ENCODE measurements around the gene VPS13A. TPM values are rescaled to one million over a fixed set of nuclear protein-coding genes. Genes with fewer than 3 reads are reported as not detected.

The VPS13A gene
- total RNA-seq, 1 donor from 2014 or later, result 18.8 TPM

DNA sequence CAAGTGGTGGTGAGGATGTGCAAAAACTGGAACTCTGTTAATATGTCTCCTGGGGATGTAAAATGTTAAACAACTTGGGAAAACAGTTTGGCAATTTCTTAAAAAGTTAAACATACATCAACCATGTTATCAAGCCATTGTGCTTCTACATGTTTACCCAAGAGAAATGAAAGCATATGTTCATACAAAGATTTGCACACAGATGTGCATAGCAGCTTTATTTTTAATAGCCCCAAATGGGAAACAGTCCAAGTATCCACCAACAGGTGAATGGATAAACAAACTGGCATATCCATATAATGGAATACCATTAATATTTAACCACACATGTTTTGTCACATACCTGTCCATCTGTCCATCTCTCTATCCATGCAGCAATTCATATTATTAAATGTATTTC is 6.2 kb downstream of the VPS13A start:
- DNase-seq (ENCODE audit: low spot score in 2 of 2), result no peak
- Histone ChIP-seq H3K27ac (no peak overlapping the region), H3K36me3 (no peaks in the 10 kb centered on the region), H3K9me3 (no peaks in the 10 kb centered on the region), H3K4me3 (no peak overlapping the region), H3K27me3 (no peaks in the 10 kb centered on the region), H3K4me1 (peaks cover 0 to 12% of the 10 kb centered on the region in 2 donors)
- intact Hi-C loops (cut with DNase I), result no loop called here
- TF ChIP-seq, protein P1, sequence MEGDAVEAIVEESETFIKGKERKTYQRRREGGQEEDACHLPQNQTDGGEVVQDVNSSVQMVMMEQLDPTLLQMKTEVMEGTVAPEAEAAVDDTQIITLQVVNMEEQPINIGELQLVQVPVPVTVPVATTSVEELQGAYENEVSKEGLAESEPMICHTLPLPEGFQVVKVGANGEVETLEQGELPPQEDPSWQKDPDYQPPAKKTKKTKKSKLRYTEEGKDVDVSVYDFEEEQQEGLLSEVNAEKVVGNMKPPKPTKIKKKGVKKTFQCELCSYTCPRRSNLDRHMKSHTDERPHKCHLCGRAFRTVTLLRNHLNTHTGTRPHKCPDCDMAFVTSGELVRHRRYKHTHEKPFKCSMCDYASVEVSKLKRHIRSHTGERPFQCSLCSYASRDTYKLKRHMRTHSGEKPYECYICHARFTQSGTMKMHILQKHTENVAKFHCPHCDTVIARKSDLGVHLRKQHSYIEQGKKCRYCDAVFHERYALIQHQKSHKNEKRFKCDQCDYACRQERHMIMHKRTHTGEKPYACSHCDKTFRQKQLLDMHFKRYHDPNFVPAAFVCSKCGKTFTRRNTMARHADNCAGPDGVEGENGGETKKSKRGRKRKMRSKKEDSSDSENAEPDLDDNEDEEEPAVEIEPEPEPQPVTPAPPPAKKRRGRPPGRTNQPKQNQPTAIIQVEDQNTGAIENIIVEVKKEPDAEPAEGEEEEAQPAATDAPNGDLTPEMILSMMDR (IDR thresholded peaks at IDR 0.05), result no peak

DNA sequence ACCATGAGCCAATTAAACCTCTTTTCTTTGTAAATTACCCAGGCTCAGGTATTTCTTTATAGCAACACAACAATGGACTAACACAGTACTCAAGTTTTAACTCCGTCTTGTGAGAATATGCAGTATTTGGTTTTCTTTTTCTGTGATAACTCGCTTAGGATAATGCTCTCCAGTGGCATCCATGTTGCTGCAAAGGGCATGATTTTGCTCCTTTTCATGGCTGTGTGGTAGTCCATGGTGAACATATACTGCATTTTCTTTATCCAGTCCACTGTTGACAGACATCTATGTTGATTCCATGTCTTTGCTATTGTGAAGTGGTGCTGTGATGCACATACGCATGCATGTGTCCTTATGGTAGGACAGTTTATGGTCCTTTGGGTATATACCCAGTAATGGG is 10.9 kb downstream of the VPS13A start:
- no peak overlapping the region for H3K27ac ChIP-seq
- no peaks in the 10 kb centered on the region for H3K9me3 ChIP-seq
- no peaks in the 10 kb centered on the region for H3K4me1 ChIP-seq
- no peaks in the 10 kb centered on the region for H3K27me3 ChIP-seq
- H3K4me3 ChIP-seq, result no peak overlapping the region
- no peaks in the 10 kb centered on the region for H3K36me3 ChIP-seq
- no peak for DNase-seq (ENCODE audit: low spot score in 2 of 2)
- intact Hi-C loops (cut with DNase I), result no loop called here
- TF ChIP-seq, protein P1 (IDR thresholded peaks at IDR 0.05), result no peak

- intact Hi-C loops (cut with DNase I), result no loop called here
- Histone ChIP-seq H3K36me3 (no peaks in the 10 kb centered on the region), H3K27me3 (no peaks in the 10 kb centered on the region), H3K4me1 (no peaks in the 10 kb centered on the region), H3K4me3 (no peak overlapping the region), H3K9me3 (no peaks in the 10 kb centered on the region), H3K27ac (no peak overlapping the region)
- DNase-seq (ENCODE audit: low spot score in 2 of 2), result no peak
- TF ChIP-seq, protein P1 (IDR thresholded peaks at IDR 0.05), result no peak
Measured at GRCh38 chr9:77194423-77194822, 17.1 kb downstream of the VPS13A start.

- intact Hi-C loops (cut with DNase I), result no loop called here
- Histone ChIP-seq H3K4me1 (no peaks in the 10 kb centered on the region), H3K36me3 (peaks cover 12 to 14% of the 10 kb centered on the region in 2 donors), H3K27me3 (no peaks in the 10 kb centered on the region), H3K9me3 (no peaks in the 10 kb centered on the region), H3K27ac (no peak overlapping the region), H3K4me3 (no peak overlapping the region)
- DNase-seq (ENCODE audit: low spot score in 2 of 2), result no peak
- TF ChIP-seq, protein P1 (IDR thresholded peaks at IDR 0.05), result no peak
Measured at GRCh38 chr9:77210116-77210515, 32.8 kb downstream of the VPS13A start.

DNA sequence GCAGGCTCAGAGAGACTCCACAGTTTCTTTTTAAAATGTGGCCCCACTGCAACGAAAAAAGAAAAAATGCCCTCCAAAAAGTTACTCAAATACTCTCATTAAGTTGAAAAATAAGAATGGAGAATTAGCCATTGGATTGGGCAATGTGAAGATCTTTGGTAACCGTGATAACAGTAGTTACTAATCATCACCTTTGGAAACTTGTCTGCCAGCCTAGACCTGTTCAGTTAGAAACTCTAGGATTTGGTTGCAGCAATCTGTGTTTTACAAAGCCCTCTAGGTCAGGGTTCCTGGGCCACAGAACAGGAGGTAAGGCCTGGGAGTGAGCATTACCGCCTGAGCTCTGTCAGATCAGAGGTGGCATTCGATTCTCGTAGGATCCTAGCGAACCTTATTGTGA is 34.2 kb downstream of the VPS13A start:
- Histone ChIP-seq H3K27ac (no peak overlapping the region), H3K9me3 (no peaks in the 10 kb centered on the region), H3K27me3 (no peaks in the 10 kb centered on the region), H3K4me1 (no peaks in the 10 kb centered on the region), H3K36me3 (peaks cover 12 to 14% of the 10 kb centered on the region in 2 donors), H3K4me3 (no peak overlapping the region)
- intact Hi-C loops (cut with DNase I), result no loop called here
- no peak for DNase-seq (ENCODE audit: low spot score in 2 of 2)
- TF ChIP-seq, protein P1 (IDR thresholded peaks at IDR 0.05), result no peak

DNA sequence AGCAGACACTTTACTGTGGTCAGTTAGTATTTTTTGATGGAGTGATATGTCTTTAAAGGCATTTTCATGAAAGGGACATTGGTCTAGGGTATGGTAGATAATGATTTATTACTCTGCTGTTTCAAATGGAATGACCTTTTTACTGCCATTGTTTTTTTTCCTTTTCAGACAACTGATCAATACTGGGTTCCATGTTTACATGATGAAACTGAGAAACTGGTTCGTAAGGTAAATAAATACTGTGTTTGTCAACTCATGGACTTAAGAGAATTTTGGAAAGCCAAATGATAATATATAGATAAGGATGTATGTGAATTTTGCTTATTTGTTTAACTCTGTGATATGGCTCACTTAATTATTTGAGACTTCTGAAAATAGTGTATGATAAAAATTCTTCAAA is 35.5 kb downstream of the VPS13A start:
- TF ChIP-seq, protein P1 (IDR thresholded peaks at IDR 0.05), result no peak
- H3K4me1 ChIP-seq, result no peaks in the 10 kb centered on the region
- DNase-seq (ENCODE audit: low spot score in 2 of 2), result no peak
- intact Hi-C loops (cut with DNase I), result no loop called here
- H3K27me3 ChIP-seq, result no peaks in the 10 kb centered on the region
- H3K4me3 ChIP-seq, result no peak overlapping the region
- H3K27ac ChIP-seq, result no peak overlapping the region
- H3K36me3 ChIP-seq, result peaks cover 12 to 14% of the 10 kb centered on the region in 2 donors
- no peaks in the 10 kb centered on the region for H3K9me3 ChIP-seq

All from ascending aorta (tissue), 2 donors.